Measurements from ENCODE around the gene DUSP9. TPM values are rescaled to one million over a fixed set of nuclear protein-coding genes. Genes with fewer than 3 reads are reported as not detected.

The DUSP9 gene
- total RNA-seq, 2 donors from 2014 or later = 0.18 to 0.31 TPM

DNA sequence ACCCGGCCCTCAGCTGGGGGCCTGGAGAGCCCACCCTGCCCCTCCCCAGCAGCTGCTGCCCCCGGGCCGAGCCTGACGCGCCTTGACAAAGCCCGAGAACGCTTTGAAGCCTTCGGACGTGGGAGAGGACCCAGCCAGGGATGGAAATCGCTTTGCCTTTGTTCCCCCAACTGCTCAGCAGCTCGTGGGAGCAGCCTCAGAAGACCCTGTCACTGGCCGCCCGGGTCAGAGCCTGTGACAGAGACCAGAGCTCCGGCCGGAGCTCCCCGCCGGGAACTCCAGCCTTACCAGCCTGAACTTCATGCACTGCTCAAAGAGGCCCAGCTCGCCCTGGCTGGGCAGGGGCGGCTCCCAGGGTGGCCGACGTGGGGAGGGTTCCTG is 38.1 kb downstream of the DUSP9 start:
- 44 to 60% methylated on average over 1 to 21 of the region's 21 CpGs for whole genome bisulfite sequencing, 2 experiments (ENCODE audit: insufficient coverage in 1 of 2, insufficient read length in 1 of 2)
- no peak overlapping the region for H3K9ac ChIP-seq (ENCODE audit: extremely low read depth, low read length, poor library complexity, severe bottlenecking)
- H3K4me1 ChIP-seq (ENCODE audit: control insufficient read depth, insufficient read depth, low read length) = no peaks in the 10 kb centered on the region
- H3K36me3 ChIP-seq (ENCODE audit: control insufficient read depth, insufficient read depth, low read length) = no peaks in the 10 kb centered on the region
- Mint-ChIP-seq H3K4me1 (peaks cover 9% of the 10 kb centered on the region), H3K9me3 (peaks cover 57% of the 10 kb centered on the region), H3K4me3 (no peak overlapping the region), H3K27ac (no peak overlapping the region), H3K36me3 (ENCODE audit: low read depth) (peaks cover 4% of the 10 kb centered on the region), H3K27me3 (ENCODE audit: insufficient read depth) (no peaks in the 10 kb centered on the region)
- H3K4me3 ChIP-seq (ENCODE audit: low read length) = no peak overlapping the region
- H3K9me3 ChIP-seq (ENCODE audit: control insufficient read depth, low read length) = no peaks in the 10 kb centered on the region
- TF ChIP-seq, protein P1, sequence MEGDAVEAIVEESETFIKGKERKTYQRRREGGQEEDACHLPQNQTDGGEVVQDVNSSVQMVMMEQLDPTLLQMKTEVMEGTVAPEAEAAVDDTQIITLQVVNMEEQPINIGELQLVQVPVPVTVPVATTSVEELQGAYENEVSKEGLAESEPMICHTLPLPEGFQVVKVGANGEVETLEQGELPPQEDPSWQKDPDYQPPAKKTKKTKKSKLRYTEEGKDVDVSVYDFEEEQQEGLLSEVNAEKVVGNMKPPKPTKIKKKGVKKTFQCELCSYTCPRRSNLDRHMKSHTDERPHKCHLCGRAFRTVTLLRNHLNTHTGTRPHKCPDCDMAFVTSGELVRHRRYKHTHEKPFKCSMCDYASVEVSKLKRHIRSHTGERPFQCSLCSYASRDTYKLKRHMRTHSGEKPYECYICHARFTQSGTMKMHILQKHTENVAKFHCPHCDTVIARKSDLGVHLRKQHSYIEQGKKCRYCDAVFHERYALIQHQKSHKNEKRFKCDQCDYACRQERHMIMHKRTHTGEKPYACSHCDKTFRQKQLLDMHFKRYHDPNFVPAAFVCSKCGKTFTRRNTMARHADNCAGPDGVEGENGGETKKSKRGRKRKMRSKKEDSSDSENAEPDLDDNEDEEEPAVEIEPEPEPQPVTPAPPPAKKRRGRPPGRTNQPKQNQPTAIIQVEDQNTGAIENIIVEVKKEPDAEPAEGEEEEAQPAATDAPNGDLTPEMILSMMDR (conservative IDR thresholded peaks at IDR 0.05) = no peak
- peak; percentile 63 for DNase-seq
- no peaks in the 10 kb centered on the region for H3K27me3 ChIP-seq (ENCODE audit: control insufficient read depth, insufficient read depth, low read length, poor library complexity, severe bottlenecking)
- H3K27ac ChIP-seq (ENCODE audit: low read depth, low read length) = peak overlapping the region; percentile 96

DNA sequence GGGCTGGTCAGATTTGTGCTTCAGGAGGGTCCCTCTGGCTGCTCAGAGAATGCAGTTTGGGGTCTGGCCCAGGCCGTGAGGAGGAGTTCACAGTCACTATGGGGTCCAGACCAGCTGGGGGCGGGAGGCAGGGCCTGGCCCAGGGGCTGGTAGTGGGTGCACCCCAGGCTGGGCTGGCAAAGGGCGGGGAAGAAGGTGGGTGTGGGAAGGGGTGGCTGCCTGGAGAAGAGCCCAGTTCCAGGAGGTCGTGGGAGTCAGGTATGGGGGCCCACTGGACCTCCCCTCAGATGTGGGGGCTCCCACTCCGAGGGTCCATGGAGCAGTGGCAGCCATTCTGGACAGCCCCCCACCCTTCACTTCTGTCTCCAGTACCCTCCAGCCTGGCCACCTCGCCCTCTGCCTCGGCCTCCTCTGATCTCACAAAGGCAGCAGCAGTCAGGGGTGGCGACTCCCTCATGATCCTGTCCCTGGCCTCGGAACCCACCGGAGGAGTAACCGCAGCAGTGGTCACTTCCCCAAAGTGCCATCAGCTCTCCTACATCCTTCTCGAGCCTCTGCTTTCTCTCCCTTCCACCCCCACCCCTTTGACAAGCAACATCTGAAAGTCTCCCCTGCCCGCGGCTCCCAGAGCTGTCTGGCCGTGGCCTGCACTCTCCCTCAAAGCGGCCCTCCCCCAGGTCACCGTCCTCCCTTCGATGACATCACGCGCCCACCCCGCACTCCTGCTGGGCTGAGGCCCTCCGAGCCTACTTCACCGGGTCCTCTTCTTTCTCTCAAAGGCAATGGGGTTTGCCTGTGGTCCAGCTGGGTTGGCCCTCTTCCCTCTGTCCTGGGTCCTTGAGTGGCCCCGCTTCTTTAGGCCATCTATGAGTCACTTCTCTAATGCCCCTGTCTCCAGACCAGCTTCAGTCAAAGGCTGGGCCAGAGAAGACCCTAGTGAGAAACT is 39.0 kb downstream of the DUSP9 start:
- TF ChIP-seq, protein P1 (conservative IDR thresholded peaks at IDR 0.05) = no peak
- H3K27ac Mint-ChIP-seq = no peak overlapping the region
- Histone ChIP-seq H3K36me3 (ENCODE audit: control insufficient read depth, insufficient read depth, low read length) (no peaks in the 10 kb centered on the region), H3K27ac (ENCODE audit: low read depth, low read length) (peak overlapping the region; percentile 96), H3K4me1 (ENCODE audit: control insufficient read depth, insufficient read depth, low read length) (no peaks in the 10 kb centered on the region), H3K9me3 (ENCODE audit: control insufficient read depth, low read length) (no peaks in the 10 kb centered on the region), H3K27me3 (ENCODE audit: control insufficient read depth, insufficient read depth, low read length, poor library complexity, severe bottlenecking) (no peaks in the 10 kb centered on the region), H3K9ac (ENCODE audit: extremely low read depth, low read length, poor library complexity, severe bottlenecking) (no peak overlapping the region), H3K4me3 (ENCODE audit: low read length) (no peak overlapping the region)
- WGBS, 2 experiments (ENCODE audit: insufficient coverage in 1 of 2, insufficient read length in 1 of 2) = 52 to 72% methylated on average over 7 to 23 of the region's 24 CpGs
- H3K4me1 Mint-ChIP-seq = peaks cover 9% of the 10 kb centered on the region
- peaks cover 60% of the 10 kb centered on the region for H3K9me3 Mint-ChIP-seq
- H3K4me3 Mint-ChIP-seq = no peak overlapping the region
- H3K36me3 Mint-ChIP-seq (ENCODE audit: low read depth) = peaks cover 4% of the 10 kb centered on the region
- no peaks in the 10 kb centered on the region for H3K27me3 Mint-ChIP-seq (ENCODE audit: insufficient read depth)
- peak; percentile 52 for DNase-seq

DNA sequence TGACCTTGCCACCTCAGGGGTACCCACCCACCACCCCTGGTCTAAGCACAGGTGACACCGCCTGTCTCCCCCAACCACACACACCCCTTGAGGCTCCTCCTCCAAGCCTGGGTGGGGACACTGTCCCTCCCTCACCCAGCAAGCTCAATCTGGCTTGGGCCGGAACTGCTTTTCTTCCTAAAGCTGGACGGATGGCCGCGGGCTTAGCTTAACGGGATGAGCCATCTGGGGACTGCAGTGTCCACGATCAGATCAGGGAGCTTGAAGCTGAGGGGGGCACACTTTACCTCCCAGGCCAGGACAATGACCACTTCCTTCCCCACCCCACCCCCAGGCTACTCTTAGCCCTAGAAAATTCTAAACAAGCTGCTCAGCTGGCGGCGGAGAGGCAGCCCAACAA is 39.7 kb downstream of the DUSP9 start:
- 37% methylated on average over 9 of the region's 9 CpGs; no CpG with 5 or more reads in 1 of the 2 experiments for WGBS, 2 experiments (ENCODE audit: insufficient coverage in 1 of 2, insufficient read length in 1 of 2)
- H3K27ac ChIP-seq (ENCODE audit: low read depth, low read length) = peak overlapping the region; percentile 96

More for the DNA sequence above, 39.7 kb downstream of the DUSP9 start:
- TF ChIP-seq, protein P1 (conservative IDR thresholded peaks at IDR 0.05) = no peak
- Histone ChIP-seq H3K9ac (ENCODE audit: extremely low read depth, low read length, poor library complexity, severe bottlenecking) (no peak overlapping the region), H3K4me3 (ENCODE audit: low read length) (no peak overlapping the region), H3K4me1 (ENCODE audit: control insufficient read depth, insufficient read depth, low read length) (no peaks in the 10 kb centered on the region), H3K27me3 (ENCODE audit: control insufficient read depth, insufficient read depth, low read length, poor library complexity, severe bottlenecking) (no peaks in the 10 kb centered on the region), H3K9me3 (ENCODE audit: control insufficient read depth, low read length) (no peaks in the 10 kb centered on the region), H3K36me3 (ENCODE audit: control insufficient read depth, insufficient read depth, low read length) (no peaks in the 10 kb centered on the region)
- H3K4me1 Mint-ChIP-seq = peaks cover 9% of the 10 kb centered on the region
- no peaks in the 10 kb centered on the region for H3K27me3 Mint-ChIP-seq (ENCODE audit: insufficient read depth)
- H3K9me3 Mint-ChIP-seq = peaks cover 53% of the 10 kb centered on the region
- peaks cover 4% of the 10 kb centered on the region for H3K36me3 Mint-ChIP-seq (ENCODE audit: low read depth)
- no peak for DNase-seq
- H3K27ac Mint-ChIP-seq = peak overlapping the region; percentile 64
- peak overlapping the region; percentile 10 for H3K4me3 Mint-ChIP-seq

All from endodermal cell (in vitro differentiated cells).